Skeletal muscle satellite cell (primary cell): Measurements from ENCODE around the gene C1orf159.
"Not testable (repeated sequence)": the region's sequence is repeated elsewhere in the genome, so short reads cannot be mapped to it uniquely, and the experiment has no call there.

Source experiments
- H3K27me3 ChIP-seq: 2 replicates; pipeline ENCODE4 v1.7.0; 2013; ENCODE audit warnings: low read length; ENCODE audit not compliant: control insufficient read depth, insufficient read depth
- H3K36me3 ChIP-seq: 2 replicates; pipeline ENCODE4 v1.7.0; 2013; ENCODE audit warnings: mild to moderate bottlenecking, control low read depth, low read length; ENCODE audit not compliant: insufficient read depth
- H3K4me1 ChIP-seq: 2 replicates; pipeline ENCODE4 v1.7.0; 2013; ENCODE audit warnings: low read length; ENCODE audit not compliant: control insufficient read depth, insufficient read depth
- H3K4me2 ChIP-seq: 2 replicates; pipeline ENCODE4 v1.7.0; 2013; ENCODE audit warnings: mild to moderate bottlenecking, low read length
- H3K4me3 ChIP-seq: 2 replicates; pipeline ENCODE4 v1.7.0; 2013; ENCODE audit warnings: low read length
- H3K9ac ChIP-seq: 2 replicates; pipeline ENCODE4 v1.7.0; 2013; ENCODE audit warnings: mild to moderate bottlenecking, low read depth, low read length, moderate library complexity
- H3K9me3 ChIP-seq: replicated peaks from 2 replicates; pipeline ENCODE4 v1.7.0; 2013; ENCODE audit warnings: mild to moderate bottlenecking, control low read depth, low read length

The C1orf159 gene

DNA sequence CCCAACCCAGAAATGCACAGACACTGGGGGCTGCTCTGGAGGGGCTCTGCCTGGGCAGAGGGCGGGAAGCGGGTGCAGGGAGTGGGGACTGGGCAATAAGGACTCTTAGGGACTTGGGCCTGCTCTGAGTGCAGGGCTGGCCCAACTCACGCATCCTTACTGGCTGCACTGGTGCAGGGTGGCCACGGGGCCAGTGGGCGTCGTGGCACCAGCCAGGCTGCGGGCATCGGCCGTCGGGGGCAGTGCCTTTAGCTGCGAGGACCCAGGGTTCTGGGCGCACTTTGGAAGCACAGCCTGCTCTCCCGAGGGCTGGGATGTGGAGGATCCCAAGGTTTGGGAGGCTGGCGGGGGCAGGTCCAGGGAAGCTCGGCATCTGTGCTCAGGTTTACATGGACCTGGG, 30.7 kb upstream of the C1orf159 start:
- no peak overlapping the region for H3K4me3 ChIP-seq
- no peaks in the 10 kb centered on the region for H3K9me3 ChIP-seq
- H3K36me3 ChIP-seq = no peaks in the 10 kb centered on the region
- H3K27me3 ChIP-seq = peaks cover 20% of the 10 kb centered on the region
- no peak overlapping the region for H3K9ac ChIP-seq
- no peak overlapping the region for H3K4me2 ChIP-seq
- H3K4me1 ChIP-seq = no peaks in the 10 kb centered on the region

DNA sequence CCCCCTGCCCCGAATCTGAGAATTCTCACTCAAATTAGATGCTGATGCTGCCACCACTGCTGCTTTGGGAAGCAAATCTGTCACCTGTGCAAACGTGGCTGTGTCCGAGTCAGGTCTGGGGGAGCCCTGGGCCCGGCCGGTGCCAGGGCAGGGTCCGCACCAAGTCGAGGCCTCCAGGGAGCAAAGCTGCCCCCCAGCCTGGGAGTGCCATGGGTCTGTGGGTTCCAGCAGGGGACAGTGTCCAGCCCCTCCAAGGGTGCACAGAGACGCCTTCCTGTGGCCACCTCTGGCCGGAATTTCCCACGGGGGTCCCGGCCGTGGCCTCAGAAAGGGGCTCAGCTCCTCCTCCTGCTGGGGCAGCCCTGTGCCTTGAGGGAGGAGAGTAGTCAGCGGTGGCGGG, 30.1 kb upstream of the C1orf159 start:
- Histone ChIP-seq H3K9ac (no peak overlapping the region), H3K9me3 (no peaks in the 10 kb centered on the region), H3K27me3 (peaks cover 21% of the 10 kb centered on the region), H3K36me3 (no peaks in the 10 kb centered on the region), H3K4me1 (no peaks in the 10 kb centered on the region), H3K4me3 (no peak overlapping the region), H3K4me2 (no peak overlapping the region)

DNA sequence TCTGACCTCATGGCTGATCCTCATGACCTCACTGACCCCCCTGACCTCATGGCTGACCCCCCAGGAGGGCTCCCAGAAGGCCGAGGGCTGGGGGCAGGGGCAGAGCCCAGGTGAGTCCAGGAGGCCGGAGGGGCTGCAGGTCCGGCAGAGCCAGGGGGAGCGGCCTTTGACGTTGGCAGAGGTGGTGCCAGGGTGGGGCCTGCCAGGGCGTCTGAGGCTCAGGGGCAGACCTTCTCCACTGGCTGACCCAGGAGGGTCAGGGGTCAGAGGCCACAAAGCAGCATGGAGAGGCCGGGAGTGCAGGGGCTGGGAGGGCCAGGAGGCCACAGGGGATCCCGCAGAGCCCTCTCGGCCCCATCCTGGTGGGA, 29.6 kb upstream of the C1orf159 start:
- no peaks in the 10 kb centered on the region for H3K4me1 ChIP-seq
- H3K36me3 ChIP-seq = no peaks in the 10 kb centered on the region
- H3K4me2 ChIP-seq = no peak overlapping the region
- H3K9ac ChIP-seq = no peak overlapping the region
- H3K9me3 ChIP-seq = no peaks in the 10 kb centered on the region
- H3K4me3 ChIP-seq = no peak overlapping the region
- H3K27me3 ChIP-seq = peaks cover 21% of the 10 kb centered on the region

DNA sequence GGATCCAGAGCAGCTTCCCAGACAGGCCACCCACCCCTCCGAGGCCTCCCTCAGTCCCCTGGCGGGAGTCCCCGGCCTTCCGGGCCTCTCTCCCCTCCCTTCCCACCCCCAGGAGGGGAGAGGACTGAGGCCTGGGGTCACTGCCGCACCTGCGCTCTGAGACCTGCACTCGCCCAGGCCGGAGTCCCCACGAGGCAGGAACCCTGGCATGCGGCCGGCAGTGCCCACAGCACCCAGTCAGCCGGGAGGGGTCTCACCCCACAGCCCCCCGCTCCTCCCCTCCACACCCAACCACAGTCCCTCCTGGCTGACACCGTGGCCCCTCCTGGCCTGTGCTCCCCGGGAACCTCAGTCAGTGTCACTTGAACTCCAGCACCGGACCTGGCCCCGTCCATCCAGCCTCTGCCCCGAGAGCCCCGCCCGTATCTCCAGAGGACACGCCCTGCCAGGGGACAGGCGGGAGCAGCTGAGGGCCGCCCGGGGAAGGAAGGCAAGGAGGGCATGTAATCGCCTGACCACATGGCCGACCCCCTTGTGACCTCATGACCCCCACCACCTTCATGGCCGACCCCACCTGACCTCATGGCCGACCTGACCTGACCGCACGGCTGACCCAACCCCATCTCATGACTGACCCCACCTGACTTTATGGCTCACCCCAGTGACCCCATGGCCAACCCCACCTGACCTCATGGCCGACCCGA, 29.1 kb upstream of the C1orf159 start:
- H3K9me3 ChIP-seq = no peaks in the 10 kb centered on the region
- H3K4me3 ChIP-seq = no peak overlapping the region
- H3K36me3 ChIP-seq = no peaks in the 10 kb centered on the region
- no peak overlapping the region for H3K9ac ChIP-seq
- peaks cover 21% of the 10 kb centered on the region for H3K27me3 ChIP-seq
- H3K4me2 ChIP-seq = no peak overlapping the region
- H3K4me1 ChIP-seq = no peaks in the 10 kb centered on the region

DNA sequence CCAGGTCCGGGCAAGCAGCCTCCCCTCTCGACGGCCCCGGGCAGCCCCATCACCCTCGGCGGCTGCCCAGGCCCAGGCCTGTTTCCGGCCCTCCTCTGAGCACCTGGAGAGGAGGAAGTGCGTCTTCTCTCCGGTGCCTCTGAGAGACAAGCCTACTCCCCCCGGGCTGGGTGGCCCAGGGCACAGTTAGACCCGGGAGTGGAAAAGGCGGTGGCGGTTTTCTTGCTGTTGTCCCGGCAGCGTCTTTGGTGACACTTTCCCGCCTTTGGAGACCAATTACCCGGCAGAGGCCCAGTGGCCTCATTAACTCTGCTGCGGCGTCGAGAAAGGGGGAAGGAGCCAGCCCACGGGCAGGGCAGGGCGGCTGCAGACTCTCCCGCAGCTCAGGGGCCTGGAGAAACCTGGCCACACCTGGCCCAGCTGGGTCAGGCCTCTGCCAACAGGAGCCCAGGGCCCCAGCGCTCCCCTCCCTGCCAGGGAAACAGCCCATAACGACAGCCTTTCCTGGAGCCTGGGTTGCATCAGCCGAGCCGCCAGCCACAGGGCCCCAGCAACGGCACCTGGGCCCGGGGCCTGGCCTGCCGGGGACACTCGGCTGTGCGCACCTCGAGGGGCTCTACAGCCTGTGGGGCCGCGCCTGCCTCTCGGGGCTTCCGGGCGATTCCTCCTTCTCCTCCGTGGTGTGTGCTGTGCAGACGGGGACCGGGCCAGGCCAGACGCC, 28.4 kb upstream of the C1orf159 start:
- Histone ChIP-seq H3K4me2 (no peak overlapping the region), H3K36me3 (no peaks in the 10 kb centered on the region), H3K4me3 (no peak overlapping the region), H3K9ac (no peak overlapping the region), H3K9me3 (no peaks in the 10 kb centered on the region), H3K4me1 (no peaks in the 10 kb centered on the region), H3K27me3 (peaks cover 21% of the 10 kb centered on the region)

DNA sequence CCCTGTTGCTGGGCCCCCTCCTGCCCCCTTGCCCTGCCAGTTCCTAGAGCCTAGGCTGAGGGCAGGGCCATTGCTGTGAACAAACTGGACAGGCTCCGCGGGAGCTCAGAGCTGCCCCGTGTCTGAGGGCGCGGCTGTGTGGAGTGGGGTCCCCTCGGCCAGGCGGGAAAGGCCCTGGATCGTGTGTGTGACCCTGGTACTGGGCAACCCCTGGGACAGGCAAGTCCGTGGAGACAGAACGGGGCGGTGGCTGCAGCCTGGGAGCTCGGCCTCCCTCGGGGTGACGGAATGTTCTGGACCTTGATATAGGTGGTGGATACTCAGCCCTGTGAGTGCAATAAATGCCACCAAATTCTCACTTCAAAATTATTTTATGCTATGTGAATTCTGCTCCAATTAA, 27.7 kb upstream of the C1orf159 start:
- Histone ChIP-seq H3K4me1 (no peaks in the 10 kb centered on the region), H3K9ac (no peak overlapping the region), H3K36me3 (no peaks in the 10 kb centered on the region), H3K9me3 (no peaks in the 10 kb centered on the region), H3K4me2 (no peak overlapping the region), H3K4me3 (no peak overlapping the region), H3K27me3 (peaks cover 21% of the 10 kb centered on the region)

DNA sequence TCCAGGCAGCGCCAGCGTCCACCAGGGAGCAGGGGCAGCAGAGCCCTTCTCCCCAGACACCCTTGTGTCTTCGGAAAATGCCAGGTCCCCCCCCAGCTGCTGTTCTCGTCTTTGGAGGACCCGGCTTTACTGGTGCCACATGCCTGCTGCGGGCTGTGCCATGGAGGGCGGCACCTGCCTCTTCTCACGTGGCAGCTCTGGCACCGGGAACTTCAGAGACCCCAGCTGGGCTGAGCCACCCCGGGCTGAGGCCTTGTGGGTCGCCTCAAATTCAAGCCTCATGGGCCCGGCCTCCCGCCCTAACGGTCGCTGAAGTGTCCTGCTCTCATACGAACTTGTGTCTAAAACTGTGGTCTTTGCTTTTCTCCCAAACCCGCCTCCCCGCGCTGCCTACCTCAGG, 27.0 kb upstream of the C1orf159 start:
- no peaks in the 10 kb centered on the region for H3K36me3 ChIP-seq
- no peaks in the 10 kb centered on the region for H3K4me1 ChIP-seq
- H3K9me3 ChIP-seq = no peaks in the 10 kb centered on the region
- H3K4me2 ChIP-seq = no peak overlapping the region
- peaks cover 21% of the 10 kb centered on the region for H3K27me3 ChIP-seq
- H3K9ac ChIP-seq = no peak overlapping the region
- H3K4me3 ChIP-seq = no peak overlapping the region

DNA sequence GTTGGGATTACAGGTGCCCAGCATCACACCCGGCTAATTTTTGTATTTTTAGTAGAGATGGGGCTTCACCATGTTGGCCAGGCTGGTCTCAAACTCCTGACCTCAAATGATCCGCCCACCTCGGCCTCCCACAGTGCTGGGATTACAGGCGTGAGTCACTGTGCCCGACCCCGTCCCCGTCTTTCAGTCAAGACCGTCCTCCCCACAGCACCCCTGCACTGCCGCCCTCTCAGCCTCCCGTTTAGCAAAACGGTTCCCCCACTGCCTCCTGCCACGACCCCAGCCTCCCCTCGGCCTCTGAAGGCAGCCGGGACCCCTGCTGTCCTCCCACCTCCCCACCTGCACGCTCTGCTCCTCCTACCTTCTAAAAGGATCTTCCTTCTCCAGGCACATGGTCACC, 26.5 kb upstream of the C1orf159 start:
- not testable (repeated sequence) for H3K9ac ChIP-seq

DNA sequence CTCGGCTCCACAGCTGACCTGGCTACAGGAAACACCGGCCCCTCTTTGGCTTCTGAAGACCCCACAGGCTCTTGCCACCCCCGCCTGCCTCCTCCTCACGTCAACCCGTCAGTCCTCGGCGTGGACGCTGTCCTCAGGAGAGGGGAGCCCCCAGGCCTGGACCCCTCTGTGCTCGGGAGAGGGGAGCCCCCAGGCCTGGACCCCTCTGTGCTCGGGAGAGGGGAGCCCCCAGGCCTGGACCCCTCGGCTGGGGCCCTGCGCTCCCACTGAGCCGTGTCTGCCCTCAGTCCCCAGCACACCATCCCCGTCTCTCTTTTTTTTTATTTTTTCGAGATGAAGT, 26.0 kb upstream of the C1orf159 start:
- H3K9ac ChIP-seq = no peak overlapping the region
- no peaks in the 10 kb centered on the region for H3K36me3 ChIP-seq
- no peaks in the 10 kb centered on the region for H3K9me3 ChIP-seq
- no peak overlapping the region for H3K4me3 ChIP-seq
- no peak overlapping the region for H3K4me2 ChIP-seq
- H3K27me3 ChIP-seq = peaks cover 21% of the 10 kb centered on the region
- no peaks in the 10 kb centered on the region for H3K4me1 ChIP-seq

More for the DNA sequence above, 26.5 kb upstream of the C1orf159 start:
- not testable (repeated sequence) for H3K36me3 ChIP-seq, H3K4me2 ChIP-seq, H3K4me1 ChIP-seq, H3K9me3 ChIP-seq, H3K4me3 ChIP-seq
- peaks cover 21% of the 10 kb centered on the region for H3K27me3 ChIP-seq

DNA sequence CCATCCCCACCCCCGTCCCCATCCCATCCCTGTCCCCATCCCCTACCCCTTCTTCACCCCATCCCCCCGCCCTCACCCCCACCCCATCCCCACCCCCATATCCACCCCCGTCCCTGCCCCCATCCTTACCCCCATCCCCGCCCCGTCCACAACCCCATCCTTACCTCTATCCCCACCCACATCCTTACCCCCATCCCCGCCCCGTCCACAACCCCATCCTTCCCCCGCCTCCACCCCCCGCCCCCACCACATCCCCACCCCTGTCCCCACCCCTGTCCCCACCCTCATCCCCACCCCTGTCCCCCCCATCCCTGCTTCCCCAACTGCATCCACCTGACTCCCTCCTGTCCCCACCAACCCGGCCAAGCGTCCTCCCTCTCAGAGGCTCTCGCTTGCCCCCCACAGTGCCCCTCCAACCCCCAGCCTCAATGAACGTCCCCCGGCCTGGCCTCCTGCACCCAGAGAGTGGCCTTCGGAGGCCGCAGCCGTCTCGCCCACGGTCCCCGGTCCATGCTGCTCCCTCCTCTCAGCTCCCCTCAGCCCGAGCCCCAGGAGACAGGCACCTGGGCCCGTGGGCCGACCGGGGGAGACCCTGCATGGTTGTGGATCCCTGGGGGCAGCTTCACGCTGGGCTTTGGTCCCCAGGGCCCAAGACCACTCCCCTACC, 25.5 kb upstream of the C1orf159 start:
- Histone ChIP-seq H3K9ac (no peak overlapping the region), H3K9me3 (no peaks in the 10 kb centered on the region), H3K27me3 (peaks cover 24% of the 10 kb centered on the region), H3K4me2 (no peak overlapping the region), H3K36me3 (no peaks in the 10 kb centered on the region), H3K4me3 (no peak overlapping the region), H3K4me1 (no peaks in the 10 kb centered on the region)

DNA sequence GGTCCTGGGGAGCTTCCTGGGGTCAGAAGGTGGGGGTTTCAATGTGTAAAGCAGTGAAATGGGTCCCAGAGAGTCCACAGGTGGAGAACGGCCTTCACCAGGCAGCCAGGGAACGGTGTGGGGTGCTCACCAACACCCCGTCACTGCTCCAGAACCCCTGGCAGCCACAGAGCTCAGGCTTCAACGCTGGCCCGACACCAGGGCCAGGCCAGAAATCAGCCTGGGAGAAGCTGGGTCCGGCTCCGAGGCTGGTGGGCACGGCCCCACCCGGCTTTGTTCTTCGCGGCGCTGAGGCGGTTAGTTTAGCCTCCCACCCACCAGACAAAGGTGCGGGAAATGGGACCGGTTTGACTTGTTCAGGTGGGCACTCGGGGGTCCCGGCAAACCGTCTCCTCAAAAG, 24.8 kb upstream of the C1orf159 start:
- Histone ChIP-seq H3K9ac (no peak overlapping the region), H3K9me3 (no peaks in the 10 kb centered on the region), H3K27me3 (peaks cover 25% of the 10 kb centered on the region), H3K4me3 (no peak overlapping the region), H3K4me1 (no peaks in the 10 kb centered on the region), H3K36me3 (no peaks in the 10 kb centered on the region), H3K4me2 (no peak overlapping the region)
